Endodermal cell (in vitro differentiated cells): Measurements from ENCODE around the gene ZNF280D. TPM values are rescaled to one million over a fixed set of nuclear protein-coding genes. Genes with fewer than 3 reads are reported as not detected.

ENCODE experiments used
- DNase-seq: peaks from one replicate; pipeline ENCODE4 v3.0.0-alpha.2; 2017
- H3K27ac ChIP-seq: 2 replicates; pipeline ENCODE4 v1.5.1; 2013; ENCODE audit warnings: mild to moderate bottlenecking, low read depth, low read length, moderate library complexity
- H3K27me3 ChIP-seq: 2 replicates; pipeline ENCODE4 v1.6.1; 2013; ENCODE audit warnings: mild to moderate bottlenecking, low read length, moderate library complexity; ENCODE audit not compliant: insufficient read depth, control insufficient read depth, poor library complexity, severe bottlenecking
- H3K36me3 ChIP-seq: 2 replicates; pipeline ENCODE4 v1.7.0; 2013; ENCODE audit warnings: mild to moderate bottlenecking, low read length, moderate library complexity; ENCODE audit not compliant: control insufficient read depth, insufficient read depth
- H3K4me1 ChIP-seq: one replicate; pipeline ENCODE4 v1.7.0; 2013; ENCODE audit warnings: low read length; ENCODE audit not compliant: control insufficient read depth, insufficient read depth
- H3K4me3 ChIP-seq: 2 replicates; pipeline ENCODE4 v1.5.1; 2013; ENCODE audit warnings: mild to moderate bottlenecking, low read length, moderate library complexity
- H3K9ac ChIP-seq: 2 replicates; pipeline ENCODE4 v1.6.1; 2013; ENCODE audit warnings: mild to moderate bottlenecking, low read length, moderate library complexity; ENCODE audit not compliant: poor library complexity, severe bottlenecking; ENCODE audit errors: extremely low read depth
- H3K9me3 ChIP-seq: 2 replicates; pipeline ENCODE4 v1.6.1; 2013; ENCODE audit warnings: mild to moderate bottlenecking, low read length, moderate library complexity; ENCODE audit not compliant: control insufficient read depth
- H3K27ac Mint-ChIP-seq: 2 replicates; pipeline ENCODE4 v1.8.0; 2020; ENCODE audit warnings: mixed read lengths
- H3K27me3 Mint-ChIP-seq: 2 replicates; pipeline ENCODE4 v1.8.0; 2021; ENCODE audit warnings: mild to moderate bottlenecking, mixed read lengths; ENCODE audit not compliant: insufficient read depth
- H3K36me3 Mint-ChIP-seq: 2 replicates; pipeline ENCODE4 v1.8.0; 2020; ENCODE audit warnings: low read depth, mixed read lengths
- H3K4me1 Mint-ChIP-seq: 2 replicates; pipeline ENCODE4 v1.8.0; 2020; ENCODE audit warnings: mixed read lengths
- H3K4me3 Mint-ChIP-seq: 2 replicates; pipeline ENCODE4 v1.8.0; 2020; ENCODE audit warnings: mild to moderate bottlenecking, moderate library complexity, mixed read lengths
- H3K9me3 Mint-ChIP-seq: 2 replicates; pipeline ENCODE4 v1.8.0; 2020; ENCODE audit warnings: mild to moderate bottlenecking, mixed read lengths
- WGBS, 2 experiments: methylation state at CpG; one replicate each; pipeline versions ENCODE4 v1.1.5 to v1.1.7; 2013; ENCODE audit warnings: missing lambda C conversion rate in 2 of 2, mixed read lengths in 1 of 2; ENCODE audit not compliant: insufficient coverage in 1 of 2, insufficient read length in 1 of 2; 5-methylcytosine and 5-hydroxymethylcytosine counted together
- total RNA-seq, 2 donors: library from RNA; stranded (reverse); fragmentation: NEBNext Ultra II Directional in 1 of 2; extraction: Animal tissue kit (Norgen Biotek cat#: 25700) in 1 of 2; gene quantifications; 2 replicates in 1 of 2; 3 replicates in 1 of 2; pipeline ENCODE4 v1.2.1, GENCODE V29; 2021
- TF ChIP-seq, protein P1 (sequence below): fragments of 200-600 bp; sonication (generic); conservative IDR thresholded peaks from 2 replicates; pipeline ENCODE4 v1.5.0; 2021; ENCODE audit warnings: antibody characterized with exemption, mild to moderate bottlenecking

ZNF280D gene
- total RNA-seq, 2 donors from 2014 or later: 22.0 to 35.1 TPM

- Histone ChIP-seq H3K27ac (no peak overlapping the region), H3K9me3 (no peaks in the 10 kb centered on the region), H3K9ac (no peak overlapping the region), H3K4me1 (no peaks in the 10 kb centered on the region), H3K36me3 (no peaks in the 10 kb centered on the region), H3K4me3 (no peak overlapping the region), H3K27me3 (no peaks in the 10 kb centered on the region)
- 76 to 86% methylated on average over 1 to 3 of the region's 3 CpGs for WGBS, 2 experiments
- no peak for DNase-seq
- Mint-ChIP-seq H3K27ac (no peak overlapping the region), H3K4me3 (no peak overlapping the region), H3K36me3 (no peaks in the 10 kb centered on the region), H3K9me3 (no peaks in the 10 kb centered on the region), H3K4me1 (peaks cover 14% of the 10 kb centered on the region), H3K27me3 (peaks cover 4% of the 10 kb centered on the region)
- TF ChIP-seq, protein P1, sequence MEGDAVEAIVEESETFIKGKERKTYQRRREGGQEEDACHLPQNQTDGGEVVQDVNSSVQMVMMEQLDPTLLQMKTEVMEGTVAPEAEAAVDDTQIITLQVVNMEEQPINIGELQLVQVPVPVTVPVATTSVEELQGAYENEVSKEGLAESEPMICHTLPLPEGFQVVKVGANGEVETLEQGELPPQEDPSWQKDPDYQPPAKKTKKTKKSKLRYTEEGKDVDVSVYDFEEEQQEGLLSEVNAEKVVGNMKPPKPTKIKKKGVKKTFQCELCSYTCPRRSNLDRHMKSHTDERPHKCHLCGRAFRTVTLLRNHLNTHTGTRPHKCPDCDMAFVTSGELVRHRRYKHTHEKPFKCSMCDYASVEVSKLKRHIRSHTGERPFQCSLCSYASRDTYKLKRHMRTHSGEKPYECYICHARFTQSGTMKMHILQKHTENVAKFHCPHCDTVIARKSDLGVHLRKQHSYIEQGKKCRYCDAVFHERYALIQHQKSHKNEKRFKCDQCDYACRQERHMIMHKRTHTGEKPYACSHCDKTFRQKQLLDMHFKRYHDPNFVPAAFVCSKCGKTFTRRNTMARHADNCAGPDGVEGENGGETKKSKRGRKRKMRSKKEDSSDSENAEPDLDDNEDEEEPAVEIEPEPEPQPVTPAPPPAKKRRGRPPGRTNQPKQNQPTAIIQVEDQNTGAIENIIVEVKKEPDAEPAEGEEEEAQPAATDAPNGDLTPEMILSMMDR: no peak
Measured at GRCh38 chr15:56616551-56616950, 116.8 kb downstream of the ZNF280D start.

- Mint-ChIP-seq H3K27me3 (peaks cover 4% of the 10 kb centered on the region), H3K27ac (no peak overlapping the region), H3K4me1 (peaks cover 10% of the 10 kb centered on the region), H3K36me3 (no peaks in the 10 kb centered on the region), H3K4me3 (no peak overlapping the region), H3K9me3 (no peaks in the 10 kb centered on the region)
- Histone ChIP-seq H3K27me3 (no peaks in the 10 kb centered on the region), H3K36me3 (no peaks in the 10 kb centered on the region), H3K4me3 (no peak overlapping the region), H3K9me3 (no peaks in the 10 kb centered on the region), H3K27ac (no peak overlapping the region), H3K9ac (no peak overlapping the region), H3K4me1 (no peaks in the 10 kb centered on the region)
- DNase-seq: no peak
- TF ChIP-seq, protein P1: no peak
- 97 to 100% methylated on average over 2 to 4 of the region's 4 CpGs for WGBS, 2 experiments
Measured at GRCh38 chr15:56613811-56614210, 119.5 kb downstream of the ZNF280D start.

- Mint-ChIP-seq H3K4me3 (no peak overlapping the region), H3K9me3 (peaks cover 6% of the 10 kb centered on the region), H3K4me1 (no peaks in the 10 kb centered on the region), H3K27ac (no peak overlapping the region), H3K36me3 (no peaks in the 10 kb centered on the region), H3K27me3 (peaks cover under 1% of the 10 kb centered on the region)
- TF ChIP-seq, protein P1: no peak
- no peaks in the 10 kb centered on the region for H3K36me3 ChIP-seq
- no peaks in the 10 kb centered on the region for H3K27me3 ChIP-seq
- no peak overlapping the region for H3K4me3 ChIP-seq
- 85% methylated on average over 1 of the region's 1 CpG; no CpG with 5 or more reads in 1 of the 2 experiments for WGBS, 2 experiments
- no peaks in the 10 kb centered on the region for H3K4me1 ChIP-seq
- H3K9ac ChIP-seq: no peak overlapping the region
- no peak for DNase-seq
- no peaks in the 10 kb centered on the region for H3K9me3 ChIP-seq
- no peak overlapping the region for H3K27ac ChIP-seq
Measured at GRCh38 chr15:56608993-56609392, 124.3 kb downstream of the ZNF280D start.
